Activated CD4-positive, alpha-beta memory T cell treated with anti-CD3 and anti-CD28 coated beads, Interleukin-2, amount 10 ng/mL, durations not matched to agents 7 days and 5 days (primary cell): ENCODE measurements around the gene BMERB1. TPM values are rescaled to one million over a fixed set of nuclear protein-coding genes. Genes with fewer than 3 reads are reported as not detected.

Experiments used
- CTCF ChIA-PET: fragments of 350-600 bp; sonication (Branson Sonifier 250); formaldehyde crosslinking; loops from one replicate; lab custom pipeline; 2021; ENCODE audit warnings: antibody characterized with exemption, inconsistent platforms; lab: Charles Lee
- POLR2A ChIA-PET: fragments of 350-600 bp; sonication (Branson Sonifier 250); formaldehyde crosslinking; loops from one replicate; lab custom pipeline; 2021; ENCODE audit warnings: antibody characterized with exemption; lab: Charles Lee
- DNase-seq: peaks from one replicate; pipeline ENCODE4 v3.0.0-alpha.2; 2020
- H3K27ac Mint-ChIP-seq: one replicate; pipeline ENCODE4 v1.8.0; 2021; ENCODE audit warnings: mild to moderate bottlenecking, mixed read lengths
- H3K27me3 Mint-ChIP-seq: one replicate; pipeline ENCODE4 v1.8.0; 2021; ENCODE audit warnings: mixed read lengths
- H3K36me3 Mint-ChIP-seq: one replicate; pipeline ENCODE4 v1.8.0; 2021; ENCODE audit warnings: low read depth, mixed read lengths
- H3K4me1 Mint-ChIP-seq: one replicate; pipeline ENCODE4 v1.8.0; 2021; ENCODE audit warnings: mixed read lengths
- H3K4me3 Mint-ChIP-seq: one replicate; pipeline ENCODE4 v1.8.0; 2021; ENCODE audit warnings: mild to moderate bottlenecking, mixed read lengths
- H3K9me3 Mint-ChIP-seq: one replicate; pipeline ENCODE4 v1.8.0; 2021; ENCODE audit warnings: mixed read lengths
- total RNA-seq, 2 experiments: library from RNA; stranded (reverse); gene quantifications; one replicate each; pipeline ENCODE4 v1.2.3, GENCODE V29; 2021

Gene BMERB1
- total RNA-seq, 2 experiments from 2014 or later: 4.7 to 6.4 TPM

GRCh38 chr16:15495898-15496297 lies 61.5 kb downstream of the BMERB1 start:
- Mint-ChIP-seq H3K27me3 (peaks cover 2% of the 10 kb centered on the region), H3K9me3 (no peaks in the 10 kb centered on the region), H3K27ac (no peak overlapping the region), H3K4me1 (peaks cover 3% of the 10 kb centered on the region), H3K36me3 (no peaks in the 10 kb centered on the region), H3K4me3 (no peak overlapping the region)
- DNase-seq: no peak
- ChIA-PET POLR2A (interaction anchor here (0.7 kb wide), 1 partner anchor 33 kb away, joined by 3 read pairs; no protein-coding TSS in a partner anchor), CTCF (no interaction called here)

GRCh38 chr16:15498427-15499175 lies 64.2 kb downstream of the BMERB1 start:
- H3K36me3 Mint-ChIP-seq: no peaks in the 10 kb centered on the region
- H3K27ac Mint-ChIP-seq: no peak overlapping the region
- CTCF ChIA-PET: no interaction called here
- H3K4me1 Mint-ChIP-seq: no peaks in the 10 kb centered on the region
- POLR2A ChIA-PET: no interaction called here
- no peak for DNase-seq
- H3K9me3 Mint-ChIP-seq: no peaks in the 10 kb centered on the region
- peaks cover 2% of the 10 kb centered on the region for H3K27me3 Mint-ChIP-seq
- H3K4me3 Mint-ChIP-seq: no peak overlapping the region

- no peak for DNase-seq
- CTCF ChIA-PET: no interaction called here
- Mint-ChIP-seq H3K4me3 (no peak overlapping the region), H3K9me3 (no peaks in the 10 kb centered on the region), H3K4me1 (no peaks in the 10 kb centered on the region), H3K27ac (no peak overlapping the region), H3K27me3 (peaks cover 2% of the 10 kb centered on the region), H3K36me3 (no peaks in the 10 kb centered on the region)
- POLR2A ChIA-PET: no interaction called here
These were observed 67.8 kb downstream of the BMERB1 start for GRCh38 chr16:15502041-15502725.

GRCh38 chr16:15506441-15506840 lies 72.1 kb downstream of the BMERB1 start:
- ChIA-PET POLR2A (no interaction called here), CTCF (no interaction called here)
- no peak for DNase-seq
- Mint-ChIP-seq H3K36me3 (no peaks in the 10 kb centered on the region), H3K27ac (no peak overlapping the region), H3K4me3 (no peak overlapping the region), H3K4me1 (peaks cover 15% of the 10 kb centered on the region), H3K27me3 (peaks cover 5% of the 10 kb centered on the region), H3K9me3 (no peaks in the 10 kb centered on the region)

- H3K9me3 Mint-ChIP-seq: no peaks in the 10 kb centered on the region
- H3K4me3 Mint-ChIP-seq: no peak overlapping the region
- peaks cover 15% of the 10 kb centered on the region for H3K4me1 Mint-ChIP-seq
- CTCF ChIA-PET: interaction anchor here (1.0 kb wide), 1 partner anchor 8 kb away, joined by 3 read pairs; no protein-coding TSS in a partner anchor
- H3K27ac Mint-ChIP-seq: no peak overlapping the region
- POLR2A ChIA-PET: no interaction called here
- peaks cover 5% of the 10 kb centered on the region for H3K27me3 Mint-ChIP-seq
- H3K36me3 Mint-ChIP-seq: no peaks in the 10 kb centered on the region
- DNase-seq: no peak
These were observed 73.0 kb downstream of the BMERB1 start for GRCh38 chr16:15507301-15507958.

GRCh38 chr16:15507959-15508627 lies 73.7 kb downstream of the BMERB1 start:
- no peaks in the 10 kb centered on the region for H3K36me3 Mint-ChIP-seq
- H3K4me1 Mint-ChIP-seq: peaks cover 15% of the 10 kb centered on the region
- peaks cover 5% of the 10 kb centered on the region for H3K27me3 Mint-ChIP-seq
- no peak overlapping the region for H3K4me3 Mint-ChIP-seq
- CTCF ChIA-PET: interaction anchor here (1.0 kb wide), 1 partner anchor 8 kb away, joined by 3 read pairs; no protein-coding TSS in a partner anchor
- POLR2A ChIA-PET: no interaction called here
- no peak for DNase-seq
- H3K27ac Mint-ChIP-seq: no peak overlapping the region
- H3K9me3 Mint-ChIP-seq: no peaks in the 10 kb centered on the region

GRCh38 chr16:15509051-15509592 lies 74.7 kb downstream of the BMERB1 start:
- POLR2A ChIA-PET: interaction anchor here (1.0 kb wide), 1 partner anchor 134 kb away, joined by 3 read pairs; the partner anchor contains the start of gene MARF1
- Mint-ChIP-seq H3K36me3 (no peaks in the 10 kb centered on the region), H3K9me3 (no peaks in the 10 kb centered on the region), H3K27me3 (peaks cover 5% of the 10 kb centered on the region), H3K4me1 (peaks cover 15% of the 10 kb centered on the region), H3K27ac (peak overlapping the region; percentile 65), H3K4me3 (no peak overlapping the region)
- CTCF ChIA-PET: no interaction called here
- DNase-seq: peak; percentile 21

GRCh38 chr16:15509593-15510535 lies 75.5 kb downstream of the BMERB1 start:
- H3K27ac Mint-ChIP-seq: peak overlapping the region; percentile 65
- H3K9me3 Mint-ChIP-seq: no peaks in the 10 kb centered on the region
- CTCF ChIA-PET: no interaction called here
- H3K36me3 Mint-ChIP-seq: no peaks in the 10 kb centered on the region
- peaks cover 15% of the 10 kb centered on the region for H3K4me1 Mint-ChIP-seq
- no peak overlapping the region for H3K4me3 Mint-ChIP-seq
- peak; percentile 18 for DNase-seq
- H3K27me3 Mint-ChIP-seq: peaks cover 5% of the 10 kb centered on the region
- POLR2A ChIA-PET: interaction anchor here (1.0 kb wide), 1 partner anchor 133 kb away, joined by 3 read pairs; the partner anchor contains the start of gene MARF1

GRCh38 chr16:15510992-15511391 lies 76.6 kb downstream of the BMERB1 start:
- Mint-ChIP-seq H3K4me1 (peaks cover 15% of the 10 kb centered on the region), H3K36me3 (no peaks in the 10 kb centered on the region), H3K27ac (no peak overlapping the region), H3K27me3 (peaks cover 5% of the 10 kb centered on the region), H3K4me3 (no peak overlapping the region), H3K9me3 (no peaks in the 10 kb centered on the region)
- POLR2A ChIA-PET: no interaction called here
- DNase-seq: no peak
- CTCF ChIA-PET: no interaction called here

- no peak for DNase-seq
- Mint-ChIP-seq H3K4me1 (peaks cover 15% of the 10 kb centered on the region), H3K4me3 (no peak overlapping the region), H3K36me3 (no peaks in the 10 kb centered on the region), H3K27me3 (peaks cover 5% of the 10 kb centered on the region), H3K27ac (no peak overlapping the region), H3K9me3 (no peaks in the 10 kb centered on the region)
- ChIA-PET POLR2A (no interaction called here), CTCF (no interaction called here)
These were observed 77.5 kb downstream of the BMERB1 start for GRCh38 chr16:15511759-15512487.

- Mint-ChIP-seq H3K4me3 (no peak overlapping the region), H3K4me1 (peaks cover 15% of the 10 kb centered on the region), H3K27ac (no peak overlapping the region), H3K27me3 (no peaks in the 10 kb centered on the region), H3K36me3 (no peaks in the 10 kb centered on the region), H3K9me3 (no peaks in the 10 kb centered on the region)
- ChIA-PET POLR2A (no interaction called here), CTCF (no interaction called here)
- DNase-seq: no peak
These were observed 78.8 kb downstream of the BMERB1 start for GRCh38 chr16:15513156-15513555.
